HG02623 (cell line): ENCODE measurements around the gene SUSD3.

Experiments
- ATAC-seq: cut with Tn5 transposase; IDR thresholded peaks from one replicate; pipeline ENCODE4 v1.9.1; 2021; ENCODE audit warnings: moderate library complexity; ENCODE audit not compliant: unreplicated experiment

Gene SUSD3

GRCh38 chr9:93051680-93052089 is 6.8 kb upstream of the SUSD3 start:
- no peak for ATAC-seq

GRCh38 chr9:93052791-93053540 is 5.5 kb upstream of the SUSD3 start:
- ATAC-seq, result no peak

- ATAC-seq, result no peak
Observed at GRCh38 chr9:93053781-93054331, 4.6 kb upstream of the SUSD3 start.

GRCh38 chr9:93054758-93055704 is 3.5 kb upstream of the SUSD3 start:
- no peak for ATAC-seq

- ATAC-seq, result no peak
Observed at GRCh38 chr9:93057042-93057702, 1.3 kb upstream of the SUSD3 start.

- no peak for ATAC-seq
Observed at GRCh38 chr9:93057703-93058354, 672 bp upstream of the SUSD3 start.

GRCh38 chr9:93059011-93059714 is 662 bp downstream of the SUSD3 start:
- no peak for ATAC-seq

GRCh38 chr9:93059715-93060578 is 1.4 kb downstream of the SUSD3 start:
- no peak for ATAC-seq

- ATAC-seq, result no peak
Observed at GRCh38 chr9:93060746-93061259, 2.3 kb downstream of the SUSD3 start.

GRCh38 chr9:93061260-93061751 is 2.8 kb downstream of the SUSD3 start:
- no peak for ATAC-seq

- peak; percentile 25 for ATAC-seq
Observed at GRCh38 chr9:93061791-93062763, 3.6 kb downstream of the SUSD3 start.

GRCh38 chr9:93064392-93065134 is 6.1 kb downstream of the SUSD3 start:
- ATAC-seq, result peak; percentile 90

GRCh38 chr9:93065135-93065720 is 6.7 kb downstream of the SUSD3 start:
- no peak for ATAC-seq

GRCh38 chr9:93066978-93067603 is 8.6 kb downstream of the SUSD3 start:
- ATAC-seq, result no peak

- ATAC-seq, result no peak
Observed at GRCh38 chr9:93068956-93069355, 10.5 kb downstream of the SUSD3 start.

GRCh38 chr9:93071464-93071863 is 13.0 kb downstream of the SUSD3 start:
- no peak for ATAC-seq
